Stimulated activated effector memory CD8-positive, alpha-beta T cell treated with anti-CD3 and anti-CD28 coated beads, Interleukin-12 subunit alpha, Interleukin-12 subunit beta, amount 100 ng/mL, for 72 hours (primary cell): ENCODE measurements around the gene CABLES1.
"Not testable (repeated sequence)": the region's sequence is repeated elsewhere in the genome, so short reads cannot be mapped to it uniquely, and the experiment has no call there.

ENCODE experiments used
- ATAC-seq: fragments of 150-1000 bp; cut with Tn5 transposase; 2 replicates; pipeline ENCODE4 v1.10.0; 2021
- DNase-seq, 2 donors: peaks; one replicate each; pipeline ENCODE4 v3.0.0; 2021 to 2022; ENCODE audit warnings: low spot score in 2 of 2
- H3K27ac Mint-ChIP-seq: one replicate; pipeline ENCODE4 v1.8.0; 2022; ENCODE audit warnings: mild to moderate bottlenecking, mixed read lengths
- H3K36me3 Mint-ChIP-seq: one replicate; pipeline ENCODE4 v1.8.0; 2022; ENCODE audit warnings: mild to moderate bottlenecking, mixed read lengths
- H3K4me1 Mint-ChIP-seq: one replicate; pipeline ENCODE4 v1.8.0; 2022; ENCODE audit warnings: mixed read lengths
- H3K4me3 Mint-ChIP-seq: one replicate; pipeline ENCODE4 v1.8.0; 2022; ENCODE audit warnings: mild to moderate bottlenecking, mixed read lengths
- H3K9me3 Mint-ChIP-seq: one replicate; pipeline ENCODE4 v1.8.0; 2022; ENCODE audit warnings: mixed read lengths

CABLES1 gene

GRCh38 chr18:23134780-23135549 lies at the start of gene CABLES1:
CABLES1 (plus strand) TSS chr18:23135485; CDS start chr18:23135763, 278 bp downstream.
- Mint-ChIP-seq H3K36me3 (no peaks in the 10 kb centered on the region), H3K9me3 (no peaks in the 10 kb centered on the region), H3K4me3 (peak within 1 kb of the TSS; percentile 63), H3K4me1 (peaks cover 11% of the 10 kb centered on the region), H3K27ac (no peak within 1 kb of the TSS)
- ATAC-seq (peak; percentile 8), DNase-seq (peak; percentile 20 to 57)

- H3K27ac Mint-ChIP-seq = no peak overlapping the region
- H3K36me3 Mint-ChIP-seq = no peaks in the 10 kb centered on the region
- H3K4me1 Mint-ChIP-seq = no peaks in the 10 kb centered on the region
- H3K4me3 Mint-ChIP-seq = no peak overlapping the region
- ATAC-seq (no peak), DNase-seq (no peak)
- no peaks in the 10 kb centered on the region for H3K9me3 Mint-ChIP-seq
Observed at GRCh38 chr18:23087352-23087751, 47.9 kb upstream of the CABLES1 start.

- H3K4me3 Mint-ChIP-seq = no peak overlapping the region
- ATAC-seq (no peak), DNase-seq (no peak)
- H3K4me1 Mint-ChIP-seq = no peaks in the 10 kb centered on the region
- peak overlapping the region; percentile 23 for H3K27ac Mint-ChIP-seq
- no peaks in the 10 kb centered on the region for H3K36me3 Mint-ChIP-seq
- no peaks in the 10 kb centered on the region for H3K9me3 Mint-ChIP-seq
Observed at GRCh38 chr18:23088310-23088709, 47.0 kb upstream of the CABLES1 start.

- not testable (repeated sequence) for H3K4me3 Mint-ChIP-seq, H3K27ac Mint-ChIP-seq, H3K36me3 Mint-ChIP-seq, H3K9me3 Mint-ChIP-seq, H3K4me1 Mint-ChIP-seq, DNase-seq, ATAC-seq
Observed at GRCh38 chr18:23091017-23091993, 44.0 kb upstream of the CABLES1 start.

GRCh38 chr18:23092121-23092520 lies 43.2 kb upstream of the CABLES1 start:
- H3K4me1 Mint-ChIP-seq = no peaks in the 10 kb centered on the region
- no peak overlapping the region for H3K4me3 Mint-ChIP-seq
- no peak for ATAC-seq
- no peaks in the 10 kb centered on the region for H3K36me3 Mint-ChIP-seq
- no peak for DNase-seq
- no peak overlapping the region for H3K27ac Mint-ChIP-seq
- no peaks in the 10 kb centered on the region for H3K9me3 Mint-ChIP-seq

- ATAC-seq, H3K27ac Mint-ChIP-seq, DNase-seq, H3K36me3 Mint-ChIP-seq, H3K4me1 Mint-ChIP-seq, H3K4me3 Mint-ChIP-seq, H3K9me3 Mint-ChIP-seq: not testable (repeated sequence)
Observed at GRCh38 chr18:23093130-23093529, 42.2 kb upstream of the CABLES1 start.

GRCh38 chr18:23093772-23094171 lies 41.5 kb upstream of the CABLES1 start:
- ATAC-seq (no peak), DNase-seq (no peak)
- H3K27ac Mint-ChIP-seq = no peak overlapping the region
- no peaks in the 10 kb centered on the region for H3K4me1 Mint-ChIP-seq
- H3K36me3 Mint-ChIP-seq = no peaks in the 10 kb centered on the region
- H3K4me3 Mint-ChIP-seq = no peak overlapping the region
- no peaks in the 10 kb centered on the region for H3K9me3 Mint-ChIP-seq

GRCh38 chr18:23094411-23095190 lies 40.7 kb upstream of the CABLES1 start:
- H3K4me1 Mint-ChIP-seq = no peaks in the 10 kb centered on the region
- H3K27ac Mint-ChIP-seq = no peak overlapping the region
- H3K4me3 Mint-ChIP-seq = no peak overlapping the region
- H3K9me3 Mint-ChIP-seq = no peaks in the 10 kb centered on the region
- DNase-seq (no peak), ATAC-seq (no peak)
- no peaks in the 10 kb centered on the region for H3K36me3 Mint-ChIP-seq

GRCh38 chr18:23095463-23095862 lies 39.8 kb upstream of the CABLES1 start:
- H3K9me3 Mint-ChIP-seq = no peaks in the 10 kb centered on the region
- DNase-seq = no peak
- H3K27ac Mint-ChIP-seq = no peak overlapping the region
- no peaks in the 10 kb centered on the region for H3K36me3 Mint-ChIP-seq
- ATAC-seq = no peak
- H3K4me3 Mint-ChIP-seq = no peak overlapping the region
- no peaks in the 10 kb centered on the region for H3K4me1 Mint-ChIP-seq

- not testable (repeated sequence) for H3K4me1 Mint-ChIP-seq, H3K27ac Mint-ChIP-seq, H3K4me3 Mint-ChIP-seq, H3K9me3 Mint-ChIP-seq, DNase-seq, H3K36me3 Mint-ChIP-seq, ATAC-seq
Observed at GRCh38 chr18:23097016-23097415, 38.3 kb upstream of the CABLES1 start.

GRCh38 chr18:23099621-23100020 lies 35.7 kb upstream of the CABLES1 start:
- H3K27ac Mint-ChIP-seq = no peak overlapping the region
- DNase-seq (no peak), ATAC-seq (no peak)
- no peaks in the 10 kb centered on the region for H3K9me3 Mint-ChIP-seq
- no peaks in the 10 kb centered on the region for H3K36me3 Mint-ChIP-seq
- H3K4me3 Mint-ChIP-seq = no peak overlapping the region
- H3K4me1 Mint-ChIP-seq = no peaks in the 10 kb centered on the region

- Mint-ChIP-seq H3K4me1 (no peaks in the 10 kb centered on the region), H3K9me3 (no peaks in the 10 kb centered on the region), H3K36me3 (no peaks in the 10 kb centered on the region), H3K27ac (no peak overlapping the region), H3K4me3 (no peak overlapping the region)
- DNase-seq = no peak
- no peak for ATAC-seq
Observed at GRCh38 chr18:23101861-23102432, 33.3 kb upstream of the CABLES1 start.

- H3K4me3 Mint-ChIP-seq = no peak overlapping the region
- DNase-seq = no peak
- no peak overlapping the region for H3K27ac Mint-ChIP-seq
- no peaks in the 10 kb centered on the region for H3K4me1 Mint-ChIP-seq
- no peaks in the 10 kb centered on the region for H3K36me3 Mint-ChIP-seq
- no peak for ATAC-seq
- no peaks in the 10 kb centered on the region for H3K9me3 Mint-ChIP-seq
Observed at GRCh38 chr18:23102493-23103261, 32.6 kb upstream of the CABLES1 start.

- DNase-seq = no peak
- no peaks in the 10 kb centered on the region for H3K9me3 Mint-ChIP-seq
- H3K27ac Mint-ChIP-seq = no peak overlapping the region
- no peak overlapping the region for H3K4me3 Mint-ChIP-seq
- ATAC-seq = no peak
- no peaks in the 10 kb centered on the region for H3K36me3 Mint-ChIP-seq
- no peaks in the 10 kb centered on the region for H3K4me1 Mint-ChIP-seq
Observed at GRCh38 chr18:23103449-23103848, 31.8 kb upstream of the CABLES1 start.
